ENCODE data around the gene HAUS7. TPM values are rescaled to one million over a fixed set of nuclear protein-coding genes. Genes with fewer than 3 reads are reported as not detected.
A peak's percentile ranks its signal among the peaks of the same experiment; 100 is the strongest.

HAUS7 gene
- total and polyA plus RNA-seq, 4 donors, result 11.6 to 36.2 (median 26.9) TPM

DNA sequence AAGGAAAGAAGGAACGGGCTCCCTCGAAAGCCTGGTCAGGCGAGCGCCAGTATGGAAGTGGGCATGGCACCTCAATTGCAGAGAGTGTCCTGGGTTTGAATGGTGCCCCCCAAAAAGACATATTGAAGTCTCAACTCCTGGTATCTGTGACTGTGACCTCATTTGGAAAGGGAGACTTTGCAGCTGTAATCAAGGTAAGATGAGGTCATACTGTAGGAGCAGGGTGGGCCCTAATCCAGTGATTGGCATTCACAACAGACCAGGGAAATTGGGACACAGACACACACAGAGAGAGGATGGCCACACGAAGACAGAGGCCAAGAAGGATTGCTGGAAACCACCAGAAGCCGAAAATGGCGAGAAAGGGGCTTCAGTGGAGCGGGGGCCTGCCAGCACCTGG is 52.7 kb downstream of the HAUS7 start:
- no peak overlapping the region for H3K4me3 ChIP-seq (ENCODE audit: low read depth, low read length)
- H3K27ac ChIP-seq (ENCODE audit: low read depth, low read length), result no peak overlapping the region
- peaks cover 28% of the 10 kb centered on the region for H3K36me3 ChIP-seq (ENCODE audit: control insufficient read depth, insufficient read depth, low read length)
- H3K4me1 ChIP-seq (ENCODE audit: control insufficient read depth, insufficient read depth, low read length), result peaks cover 4% of the 10 kb centered on the region
- H3K9me3 ChIP-seq (ENCODE audit: control insufficient read depth, insufficient read depth, low read length), result no peaks in the 10 kb centered on the region
- no peaks in the 10 kb centered on the region for H3K27me3 ChIP-seq (ENCODE audit: control insufficient read depth, insufficient read depth, low read length)
- 80% methylated on average over 8 of the region's 8 CpGs for WGBS (ENCODE audit: insufficient coverage)
- no peak for DNase-seq (ENCODE audit: low read depth in 4 of 6, low spot score in 6 of 6)

DNA sequence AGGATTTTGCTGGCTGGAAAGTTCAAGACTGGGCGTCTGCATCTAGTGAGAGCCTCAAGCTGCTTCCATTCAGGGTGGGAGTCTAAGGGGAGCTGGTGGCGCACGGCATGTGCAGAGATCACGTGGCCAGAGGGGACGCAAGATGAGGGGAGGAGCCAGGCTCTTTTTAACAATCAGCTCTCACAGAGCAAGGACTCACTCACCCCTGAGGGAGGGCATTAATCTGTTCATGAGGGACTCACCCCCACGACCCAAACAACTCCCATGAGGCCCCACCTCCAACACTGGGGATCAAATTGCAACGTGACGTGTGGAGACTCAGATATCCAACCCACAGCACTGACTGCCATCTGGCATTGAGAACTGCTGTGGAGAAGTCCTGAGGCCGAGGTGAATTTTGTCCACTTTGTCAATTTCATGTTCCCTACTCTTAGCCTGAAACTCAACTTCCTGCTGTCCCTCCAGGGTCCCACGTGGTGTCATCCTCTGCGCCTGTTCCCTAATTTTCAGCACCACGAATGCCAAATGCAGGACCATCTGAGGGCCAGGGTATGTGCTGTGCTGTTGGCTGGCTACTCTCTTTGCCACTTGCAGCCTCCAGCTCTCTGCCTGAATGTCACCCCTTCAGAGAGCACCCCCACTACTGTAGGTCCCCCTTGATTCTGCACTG is 53.5 kb downstream of the HAUS7 start:
- Histone ChIP-seq H3K4me1 (ENCODE audit: control insufficient read depth, insufficient read depth, low read length) (peaks cover 11% of the 10 kb centered on the region), H3K9me3 (ENCODE audit: control insufficient read depth, insufficient read depth, low read length) (no peaks in the 10 kb centered on the region), H3K4me3 (ENCODE audit: low read depth, low read length) (no peak overlapping the region), H3K36me3 (ENCODE audit: control insufficient read depth, insufficient read depth, low read length) (peaks cover 24% of the 10 kb centered on the region), H3K27me3 (ENCODE audit: control insufficient read depth, insufficient read depth, low read length) (no peaks in the 10 kb centered on the region), H3K27ac (ENCODE audit: low read depth, low read length) (no peak overlapping the region)
- no peak for DNase-seq (ENCODE audit: low read depth in 4 of 6, low spot score in 6 of 6)
- WGBS (ENCODE audit: insufficient coverage), result 55% methylated on average over 5 of the region's 12 CpGs

DNA sequence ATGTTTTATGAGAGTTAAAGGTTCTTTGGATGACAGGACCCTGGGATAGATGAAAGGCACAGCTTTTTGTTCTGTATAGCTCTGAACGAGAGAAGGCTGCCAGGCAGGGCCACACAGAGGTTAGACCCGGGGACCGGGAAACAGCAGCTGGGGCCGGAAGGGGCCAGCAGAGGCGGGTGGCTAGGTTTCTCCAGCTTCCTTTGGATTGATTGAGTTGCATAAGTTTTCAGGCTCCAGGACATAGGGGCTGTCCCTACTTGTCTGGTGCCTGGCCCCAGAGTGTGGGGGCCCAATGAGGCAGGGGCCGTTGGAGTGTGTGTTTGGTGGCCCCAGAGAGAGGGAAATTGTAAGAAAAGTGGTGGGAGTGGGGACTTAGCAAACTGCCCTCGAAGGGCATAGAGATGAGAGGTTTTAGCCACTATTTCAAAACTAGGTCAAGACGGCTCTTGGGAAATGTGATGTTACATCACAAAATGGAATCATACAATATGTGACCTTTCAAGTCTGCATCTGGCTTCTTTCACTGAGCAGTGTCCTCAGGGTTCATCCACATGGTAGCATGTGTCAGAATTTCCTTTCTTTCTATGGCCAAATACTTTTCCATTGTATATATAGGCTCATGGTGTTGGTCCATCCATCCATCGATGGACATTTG is 55.4 kb downstream of the HAUS7 start:
- H3K4me3 ChIP-seq (ENCODE audit: low read depth, low read length), result no peak overlapping the region
- no peak for DNase-seq (ENCODE audit: low read depth in 4 of 6, low spot score in 6 of 6)
- H3K9me3 ChIP-seq (ENCODE audit: control insufficient read depth, insufficient read depth, low read length), result no peaks in the 10 kb centered on the region
- no peak overlapping the region for H3K27ac ChIP-seq (ENCODE audit: low read depth, low read length)
- peaks cover 8% of the 10 kb centered on the region for H3K36me3 ChIP-seq (ENCODE audit: control insufficient read depth, insufficient read depth, low read length)
- peaks cover 21% of the 10 kb centered on the region for H3K4me1 ChIP-seq (ENCODE audit: control insufficient read depth, insufficient read depth, low read length)
- no peaks in the 10 kb centered on the region for H3K27me3 ChIP-seq (ENCODE audit: control insufficient read depth, insufficient read depth, low read length)
- WGBS (ENCODE audit: insufficient coverage), result 60% methylated on average over 6 of the region's 9 CpGs

DNA sequence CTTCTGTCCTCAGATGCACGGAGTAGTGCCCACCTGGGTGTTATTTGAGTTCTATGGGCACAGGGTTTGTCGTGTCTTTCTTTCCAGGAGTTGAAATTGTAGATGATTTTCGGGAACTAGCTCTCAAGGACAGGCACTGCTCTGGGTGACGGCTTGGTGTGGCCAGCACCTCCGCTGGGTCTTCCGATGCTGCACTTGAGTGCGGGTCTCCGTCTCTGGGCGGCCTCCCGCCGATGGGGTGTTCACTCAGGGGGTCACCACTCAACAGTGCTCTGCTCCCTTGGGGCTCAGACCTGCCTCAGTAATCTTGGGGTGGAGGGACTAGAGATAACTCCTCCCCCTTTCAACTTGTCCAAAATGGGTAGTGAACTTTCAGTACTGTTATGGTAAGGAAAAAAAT is 56.6 kb downstream of the HAUS7 start:
- Histone ChIP-seq H3K36me3 (ENCODE audit: control insufficient read depth, insufficient read depth, low read length) (peaks cover 8% of the 10 kb centered on the region), H3K9me3 (ENCODE audit: control insufficient read depth, insufficient read depth, low read length) (no peaks in the 10 kb centered on the region), H3K4me3 (ENCODE audit: low read depth, low read length) (no peak overlapping the region), H3K27ac (ENCODE audit: low read depth, low read length) (no peak overlapping the region), H3K4me1 (ENCODE audit: control insufficient read depth, insufficient read depth, low read length) (peaks cover 21% of the 10 kb centered on the region), H3K27me3 (ENCODE audit: control insufficient read depth, insufficient read depth, low read length) (no peaks in the 10 kb centered on the region)
- 74% methylated on average over 10 of the region's 11 CpGs for WGBS (ENCODE audit: insufficient coverage)
- no peak for DNase-seq (ENCODE audit: low read depth in 4 of 6, low spot score in 6 of 6)

DNA sequence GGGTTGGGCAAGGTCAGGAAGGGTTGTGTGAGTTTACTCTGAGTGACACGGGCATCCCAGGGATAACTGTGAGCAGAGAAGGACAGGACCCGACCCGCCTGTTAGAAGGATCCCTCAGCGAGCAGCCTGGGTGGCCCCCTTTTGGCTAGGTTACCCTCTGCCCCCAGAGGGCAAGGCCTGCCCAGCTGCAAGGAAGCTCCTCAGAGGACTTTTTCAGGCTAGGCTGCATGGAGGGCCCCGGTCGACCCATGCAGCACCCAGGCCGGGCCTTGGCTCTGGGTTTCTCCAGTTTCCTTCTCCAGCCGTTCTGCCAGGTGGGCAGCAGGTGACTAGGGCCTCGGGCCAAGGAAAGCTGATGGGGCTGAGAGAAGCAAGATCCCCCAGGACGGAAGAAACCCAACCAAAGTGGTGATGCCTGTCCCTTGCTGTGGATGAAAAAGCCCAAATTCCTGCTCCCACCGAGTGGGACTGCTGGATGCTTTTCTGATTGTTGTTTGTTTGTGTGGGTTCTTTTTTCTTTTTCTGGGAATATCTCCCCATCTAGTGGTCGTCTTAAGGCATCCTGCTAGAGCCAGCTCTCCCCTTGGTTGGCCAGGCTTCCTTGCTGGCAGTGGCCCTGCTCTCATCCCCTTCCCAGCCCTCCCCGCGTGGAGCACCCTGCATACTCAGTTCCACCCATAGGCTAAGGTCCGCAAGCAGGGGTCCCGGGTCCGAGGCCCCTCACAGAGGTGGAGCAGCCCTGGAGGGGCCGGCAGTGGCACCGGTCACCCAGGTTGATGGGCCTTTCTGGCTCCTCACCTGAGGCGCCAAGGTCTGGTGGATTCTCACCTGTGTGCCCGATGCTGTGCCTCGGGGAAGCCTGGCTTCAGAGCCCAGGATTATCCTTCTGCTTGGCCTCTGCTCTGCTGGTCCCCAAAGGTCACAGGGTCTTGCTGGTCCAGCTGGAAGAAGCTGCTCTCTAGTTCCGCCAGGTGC is 57.3 kb downstream of the HAUS7 start:
- H3K27me3 ChIP-seq (ENCODE audit: control insufficient read depth, insufficient read depth, low read length), result no peaks in the 10 kb centered on the region
- no peak overlapping the region for H3K27ac ChIP-seq (ENCODE audit: low read depth, low read length)
- H3K4me3 ChIP-seq (ENCODE audit: low read depth, low read length), result no peak overlapping the region
- no peaks in the 10 kb centered on the region for H3K9me3 ChIP-seq (ENCODE audit: control insufficient read depth, insufficient read depth, low read length)
- peaks cover 4% of the 10 kb centered on the region for H3K36me3 ChIP-seq (ENCODE audit: control insufficient read depth, insufficient read depth, low read length)
- peak in 2 of 6 donors; percentile 47 to 81 for DNase-seq (ENCODE audit: low read depth in 4 of 6, low spot score in 6 of 6)
- WGBS (ENCODE audit: insufficient coverage), result 77% methylated on average over 20 of the region's 23 CpGs
- peaks cover 21% of the 10 kb centered on the region for H3K4me1 ChIP-seq (ENCODE audit: control insufficient read depth, insufficient read depth, low read length)

DNA sequence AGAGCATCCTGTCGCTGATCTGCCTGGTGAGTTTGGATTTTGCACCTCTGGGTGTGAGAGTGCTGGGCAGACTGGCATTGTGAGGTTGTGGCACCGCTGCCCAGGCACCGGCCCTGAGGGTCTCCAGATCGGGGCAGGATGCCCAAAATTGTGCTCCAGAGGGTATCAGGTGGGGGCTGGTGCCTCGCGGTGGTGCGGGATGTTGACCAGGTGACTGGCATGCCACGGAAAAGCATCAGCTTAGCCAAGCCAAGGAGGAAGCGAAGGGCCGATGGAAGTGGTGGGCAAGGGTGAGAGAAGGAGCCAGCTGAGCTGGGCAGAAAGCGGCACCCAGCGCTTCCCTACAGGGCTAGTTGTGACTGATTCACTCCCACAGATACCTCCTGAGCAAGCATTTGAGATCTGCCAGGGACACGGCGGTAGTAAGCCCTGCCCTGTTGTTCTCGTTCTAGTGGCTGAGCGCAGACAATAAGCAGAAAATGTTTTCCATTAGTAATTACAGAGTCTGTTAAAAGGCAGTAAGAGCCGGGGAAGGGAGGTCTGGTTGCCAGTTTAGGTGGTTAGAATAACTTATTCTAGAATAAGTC is 58.3 kb downstream of the HAUS7 start:
- peak overlapping the region; percentile 32 for H3K4me3 ChIP-seq (ENCODE audit: low read depth, low read length)
- H3K4me1 ChIP-seq (ENCODE audit: control insufficient read depth, insufficient read depth, low read length), result peaks cover 21% of the 10 kb centered on the region
- 59% methylated on average over 16 of the region's 17 CpGs for WGBS (ENCODE audit: insufficient coverage)
- H3K9me3 ChIP-seq (ENCODE audit: control insufficient read depth, insufficient read depth, low read length), result no peaks in the 10 kb centered on the region
- no peaks in the 10 kb centered on the region for H3K27me3 ChIP-seq (ENCODE audit: control insufficient read depth, insufficient read depth, low read length)
- H3K27ac ChIP-seq (ENCODE audit: low read depth, low read length), result no peak overlapping the region
- DNase-seq (ENCODE audit: low read depth in 4 of 6, low spot score in 6 of 6), result peak in 1 of 6 donors; percentile 44
- H3K36me3 ChIP-seq (ENCODE audit: control insufficient read depth, insufficient read depth, low read length), result peaks cover 2% of the 10 kb centered on the region

DNA sequence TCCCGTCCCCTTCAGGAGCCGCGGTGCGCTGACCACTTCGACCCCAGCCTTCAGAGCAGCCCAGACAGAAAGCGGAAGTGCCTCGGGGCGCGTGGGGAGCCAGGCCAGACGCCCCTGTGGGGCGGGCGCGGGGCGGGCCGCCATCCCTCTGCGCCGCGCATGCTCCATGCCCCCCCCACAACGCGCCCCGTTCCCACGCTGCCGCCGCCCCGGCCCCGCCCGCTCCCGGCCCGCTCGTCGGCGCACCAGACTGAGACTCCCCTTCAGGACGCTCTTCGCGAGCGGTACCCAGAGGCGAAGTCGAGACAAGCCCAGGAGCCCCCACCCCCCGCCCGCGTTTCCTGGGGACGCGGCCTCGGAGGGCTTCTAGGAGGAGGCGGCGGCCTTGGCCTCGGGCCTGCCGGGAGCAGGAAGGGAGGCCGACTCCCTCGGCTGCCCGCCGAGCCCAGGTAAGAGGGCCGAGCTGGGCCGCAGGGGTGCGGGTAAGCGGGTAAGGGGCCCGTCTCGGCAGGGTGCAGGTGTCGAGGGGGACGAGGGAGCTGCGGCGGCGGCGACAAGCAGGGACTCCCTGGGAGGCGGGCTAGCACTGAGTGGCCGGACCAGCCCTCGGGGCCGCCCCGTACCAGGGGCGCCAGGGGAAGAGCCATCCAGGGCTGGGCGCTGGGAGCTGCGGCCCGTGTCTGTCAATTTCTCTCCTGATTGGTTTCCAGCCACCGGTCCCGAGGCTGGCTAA is 59.0 kb downstream of the HAUS7 start, which contains the start of gene ZFP92:
Gene ZFP92, plus strand, starts transcription at position 218 of the 733 bp plus-strand sequence. CDS start 6,851 bp downstream, outside the sequence.
- Histone ChIP-seq H3K4me1 (ENCODE audit: control insufficient read depth, insufficient read depth, low read length) (peaks cover 21% of the 10 kb centered on the region), H3K9me3 (ENCODE audit: control insufficient read depth, insufficient read depth, low read length) (no peaks in the 10 kb centered on the region), H3K36me3 (ENCODE audit: control insufficient read depth, insufficient read depth, low read length) (peaks cover 2% of the 10 kb centered on the region), H3K27me3 (ENCODE audit: control insufficient read depth, insufficient read depth, low read length) (no peaks in the 10 kb centered on the region), H3K4me3 (ENCODE audit: low read depth, low read length) (peak within 1 kb of the TSS; percentile 32), H3K27ac (ENCODE audit: low read depth, low read length) (no peak within 1 kb of the TSS)
- peak in 2 of 6 donors; percentile 29 to 32 for DNase-seq (ENCODE audit: low read depth in 4 of 6, low spot score in 6 of 6)
- 29% methylated on average over 75 of the region's 75 CpGs for WGBS (ENCODE audit: insufficient coverage)

DNA sequence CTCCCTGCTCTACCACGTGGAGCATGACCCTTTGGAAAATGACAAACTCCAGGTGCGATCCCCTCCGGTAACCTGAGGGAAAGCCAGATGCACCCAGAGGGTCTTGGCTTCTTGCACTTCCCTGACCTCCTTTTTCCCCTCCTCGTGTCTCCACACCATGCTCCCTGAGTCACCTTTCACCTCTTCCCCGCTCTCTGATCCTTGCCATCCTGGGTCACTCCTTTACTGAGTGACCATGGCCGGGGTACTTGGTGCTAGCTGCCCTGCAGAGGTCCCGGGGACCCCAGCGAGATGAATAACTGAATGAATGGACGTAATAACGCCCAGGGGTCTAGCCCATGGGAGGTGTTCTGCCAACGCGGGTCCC is 59.5 kb downstream of the HAUS7 start:
- H3K9me3 ChIP-seq (ENCODE audit: control insufficient read depth, insufficient read depth, low read length), result no peaks in the 10 kb centered on the region
- H3K36me3 ChIP-seq (ENCODE audit: control insufficient read depth, insufficient read depth, low read length), result peaks cover 2% of the 10 kb centered on the region
- no peaks in the 10 kb centered on the region for H3K27me3 ChIP-seq (ENCODE audit: control insufficient read depth, insufficient read depth, low read length)
- peak overlapping the region; percentile 32 for H3K4me3 ChIP-seq (ENCODE audit: low read depth, low read length)
- peaks cover 21% of the 10 kb centered on the region for H3K4me1 ChIP-seq (ENCODE audit: control insufficient read depth, insufficient read depth, low read length)
- WGBS (ENCODE audit: insufficient coverage), result 58% methylated on average over 12 of the region's 12 CpGs
- no peak overlapping the region for H3K27ac ChIP-seq (ENCODE audit: low read depth, low read length)
- peak in 1 of 6 donors; percentile 0 for DNase-seq (ENCODE audit: low read depth in 4 of 6, low spot score in 6 of 6)

DNA sequence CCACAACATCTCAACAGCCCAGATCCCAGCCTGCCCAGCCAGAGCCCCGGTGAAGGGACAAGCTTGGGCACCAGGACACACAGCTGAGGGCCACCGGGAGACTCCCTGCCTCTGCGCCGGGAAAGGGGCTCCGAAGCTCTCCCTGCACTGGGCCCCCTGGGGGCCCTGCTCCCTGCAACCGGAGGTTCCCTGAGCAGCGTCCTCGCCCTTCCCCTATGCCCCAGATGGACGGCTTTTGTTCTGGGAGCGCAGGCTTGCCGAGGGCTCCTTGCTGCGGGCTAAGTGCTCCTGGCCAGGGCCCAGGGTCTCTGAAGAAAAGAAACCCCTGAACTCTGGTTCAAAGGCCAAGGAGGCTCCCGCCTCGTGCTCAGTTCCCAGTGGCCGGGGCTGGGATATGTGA is 60.0 kb downstream of the HAUS7 start:
- peaks cover 21% of the 10 kb centered on the region for H3K4me1 ChIP-seq (ENCODE audit: control insufficient read depth, insufficient read depth, low read length)
- no peak for DNase-seq (ENCODE audit: low read depth in 4 of 6, low spot score in 6 of 6)
- peaks cover 2% of the 10 kb centered on the region for H3K36me3 ChIP-seq (ENCODE audit: control insufficient read depth, insufficient read depth, low read length)
- H3K9me3 ChIP-seq (ENCODE audit: control insufficient read depth, insufficient read depth, low read length), result no peaks in the 10 kb centered on the region
- no peak overlapping the region for H3K4me3 ChIP-seq (ENCODE audit: low read depth, low read length)
- H3K27me3 ChIP-seq (ENCODE audit: control insufficient read depth, insufficient read depth, low read length), result no peaks in the 10 kb centered on the region
- H3K27ac ChIP-seq (ENCODE audit: low read depth, low read length), result no peak overlapping the region
- WGBS (ENCODE audit: insufficient coverage), result 81% methylated on average over 12 of the region's 15 CpGs

All from spinal cord (tissue), 10 donors.